Neural progenitor cell (in vitro differentiated cells): ENCODE data around the gene F8. TPM values are rescaled to one million over a fixed set of nuclear protein-coding genes. Genes with fewer than 3 reads are reported as not detected.

Experiments used
- DNase-seq: peaks from one replicate; pipeline ENCODE4 v3.0.0-alpha.2; 2016; ENCODE audit warnings: low spot score
- H2AFZ ChIP-seq: fragments of 200-600 bp; sonication (generic); replicated peaks from 2 replicates; pipeline ENCODE4 v1.6.1; 2016; ENCODE audit warnings: antibody characterized with exemption
- H3F3A ChIP-seq: fragments of 200-600 bp; sonication (generic); 2 replicates; pipeline ENCODE4 v1.6.1; 2016; ENCODE audit warnings: antibody characterized with exemption, low read depth
- H3K27ac ChIP-seq: fragments of 200-600 bp; sonication (generic); 2 replicates; pipeline ENCODE4 v1.5.1; 2016; ENCODE audit warnings: mild to moderate bottlenecking
- H3K27me3 ChIP-seq: fragments of 200-600 bp; sonication (generic); 2 replicates; pipeline ENCODE4 v1.6.1; 2016; ENCODE audit warnings: mild to moderate bottlenecking, moderate library complexity
- H3K36me3 ChIP-seq: fragments of 200-600 bp; sonication (generic); 2 replicates; pipeline ENCODE4 v1.5.1; 2016
- H3K4me1 ChIP-seq: fragments of 200-600 bp; sonication (generic); 2 replicates; pipeline ENCODE4 v1.6.1; 2016; ENCODE audit warnings: mixed run types
- H3K4me2 ChIP-seq: fragments of 200-600 bp; sonication (generic); 2 replicates; pipeline ENCODE4 v1.6.1; 2016
- H3K4me3 ChIP-seq: fragments of 200-600 bp; sonication (generic); 2 replicates; pipeline ENCODE4 v1.5.1; 2016
- H3K79me2 ChIP-seq: fragments of 200-600 bp; sonication (generic); 2 replicates; pipeline ENCODE4 v1.6.1; 2016; ENCODE audit warnings: low read depth
- H3K9ac ChIP-seq: fragments of 200-600 bp; sonication (generic); 2 replicates; pipeline ENCODE4 v1.6.1; 2016
- H3K9me3 ChIP-seq: fragments of 200-600 bp; sonication (generic); 2 replicates; pipeline ENCODE4 v1.5.1; 2016; ENCODE audit warnings: low read depth
- H4K20me1 ChIP-seq: fragments of 200-600 bp; sonication (generic); 2 replicates; pipeline ENCODE4 v1.6.1; 2016; ENCODE audit warnings: low read depth
- H3K27ac Mint-ChIP-seq: 3 replicates; pipeline ENCODE4 v1.8.0; 2021; ENCODE audit warnings: mixed read lengths
- H3K27me3 Mint-ChIP-seq: 2 replicates; pipeline ENCODE4 v1.8.0; 2022; ENCODE audit warnings: low read depth, mild to moderate bottlenecking, inconsistent platforms, moderate library complexity, mixed read lengths; ENCODE audit not compliant: insufficient read depth
- H3K36me3 Mint-ChIP-seq: 3 replicates; pipeline ENCODE4 v1.8.0; 2021; ENCODE audit warnings: mixed read lengths
- H3K4me1 Mint-ChIP-seq: 3 replicates; pipeline ENCODE4 v1.8.0; 2021; ENCODE audit warnings: mixed read lengths
- H3K4me3 Mint-ChIP-seq: 3 replicates; pipeline ENCODE4 v1.8.0; 2021; ENCODE audit warnings: mild to moderate bottlenecking, moderate library complexity, mixed read lengths
- H3K9me3 Mint-ChIP-seq: 3 replicates; pipeline ENCODE4 v1.8.0; 2020; ENCODE audit warnings: mixed read lengths
- CTCF ChIP-seq: fragments of 200-600 bp; sonication (generic); IDR thresholded peaks from 2 replicates; pipeline ENCODE4 v1.5.1; 2017; ENCODE audit warnings: antibody characterized with exemption, mild to moderate bottlenecking
- EZH2 ChIP-seq: fragments of 200-600 bp; sonication (generic); IDR thresholded peaks from 2 replicates; pipeline ENCODE4 v1.6.1; 2017; ENCODE audit warnings: antibody characterized with exemption, mild to moderate bottlenecking, moderate library complexity
- EZH2phosphoT487 ChIP-seq: fragments of 200-600 bp; sonication (generic); IDR thresholded peaks from 2 replicates; pipeline ENCODE4 v1.6.1; 2017; ENCODE audit warnings: antibody characterized with exemption
- total RNA-seq: library from RNA; depleted of rRNA; stranded (reverse); fragments of >200 nt; gene quantifications from 2 replicates; pipeline ENCODE4 v1.2.3, GENCODE V29; 2015; ENCODE audit warnings: low replicate concordance

F8 gene
- total RNA-seq, 1 donor from 2014 or later: 4.8 TPM

- Mint-ChIP-seq H3K27me3 (peaks cover 9% of the 10 kb centered on the region), H3K4me1 (peaks cover 35% of the 10 kb centered on the region), H3K27ac (no peak overlapping the region), H3K4me3 (peak overlapping the region; percentile 84), H3K9me3 (peaks cover 31% of the 10 kb centered on the region), H3K36me3 (no peaks in the 10 kb centered on the region)
- Histone ChIP-seq H3K27ac (no peak overlapping the region), H3K4me1 (no peaks in the 10 kb centered on the region), H4K20me1 (peaks cover 11% of the 10 kb centered on the region), H3K9ac (no peak overlapping the region), H3K27me3 (peaks cover 81% of the 10 kb centered on the region), H3K36me3 (no peaks in the 10 kb centered on the region), H2AFZ (no peak overlapping the region), H3K4me2 (peak overlapping the region; percentile 81), H3K4me3 (peak overlapping the region; percentile 55), H3K79me2 (no peaks in the 10 kb centered on the region), H3F3A (peaks cover 8% of the 10 kb centered on the region), H3K9me3 (peaks cover 7% of the 10 kb centered on the region)
- TF ChIP-seq EZH2 (no peak), EZH2phosphoT487 (no peak), CTCF (no peak)
- DNase-seq: no peak
Measured at GRCh38 chrX:154804261-154804956, 218.1 kb downstream of the F8 start.

GRCh38 chrX:154802947-154803346 is 219.6 kb downstream of the F8 start:
- peaks cover 5% of the 10 kb centered on the region for H3K9me3 ChIP-seq
- H3K36me3 Mint-ChIP-seq: no peaks in the 10 kb centered on the region
- no peak overlapping the region for H3K9ac ChIP-seq
- peaks cover 11% of the 10 kb centered on the region for H4K20me1 ChIP-seq
- no peaks in the 10 kb centered on the region for H3K79me2 ChIP-seq
- peaks cover 43% of the 10 kb centered on the region for H3K4me1 Mint-ChIP-seq
- H3K4me3 ChIP-seq: no peak overlapping the region
- H3K27me3 Mint-ChIP-seq: peaks cover 9% of the 10 kb centered on the region
- TF ChIP-seq EZH2 (no peak), EZH2phosphoT487 (no peak), CTCF (no peak)
- H3K36me3 ChIP-seq: no peaks in the 10 kb centered on the region
- no peaks in the 10 kb centered on the region for H3K4me1 ChIP-seq
- no peak for DNase-seq
- H3K27ac ChIP-seq: no peak overlapping the region
- no peak overlapping the region for H2AFZ ChIP-seq
- peaks cover 93% of the 10 kb centered on the region for H3K27me3 ChIP-seq
- H3K4me2 ChIP-seq: no peak overlapping the region
- H3F3A ChIP-seq: peaks cover 13% of the 10 kb centered on the region
- peaks cover 19% of the 10 kb centered on the region for H3K9me3 Mint-ChIP-seq
- no peak overlapping the region for H3K27ac Mint-ChIP-seq
- H3K4me3 Mint-ChIP-seq: peak overlapping the region; percentile 24

GRCh38 chrX:154800478-154801210 is 221.9 kb downstream of the F8 start:
- Histone ChIP-seq H3K27me3 (peaks cover 93% of the 10 kb centered on the region), H3K9ac (no peak overlapping the region), H3K4me3 (no peak overlapping the region), H2AFZ (no peak overlapping the region), H3K4me2 (no peak overlapping the region), H4K20me1 (peaks cover 11% of the 10 kb centered on the region), H3K27ac (no peak overlapping the region), H3K36me3 (no peaks in the 10 kb centered on the region), H3K4me1 (no peaks in the 10 kb centered on the region), H3F3A (peaks cover 13% of the 10 kb centered on the region), H3K9me3 (no peaks in the 10 kb centered on the region), H3K79me2 (no peaks in the 10 kb centered on the region)
- DNase-seq: no peak
- Mint-ChIP-seq H3K27ac (no peak overlapping the region), H3K4me1 (peaks cover 38% of the 10 kb centered on the region), H3K27me3 (peaks cover 9% of the 10 kb centered on the region), H3K36me3 (no peaks in the 10 kb centered on the region), H3K4me3 (peak overlapping the region; percentile 39), H3K9me3 (peaks cover 6% of the 10 kb centered on the region)
- TF ChIP-seq EZH2phosphoT487 (no peak), CTCF (no peak), EZH2 (no peak)
